HepG2 (cell line): ENCODE measurements around the gene BPIFB6. TPM values are rescaled to one million over a fixed set of nuclear protein-coding genes. Genes with fewer than 3 reads are reported as not detected.

ENCODE experiments used
- ATAC-seq: fragments of 200-7000 bp; cut with Tn5 transposase; 3 replicates; pipeline ENCODE4 v1.9.1; 2020; ENCODE audit warnings: mild to moderate bottlenecking, moderate library complexity
- BruUV-seq: library from RNA; stranded (reverse); fragments of 400-500 nt; replicated peaks from 2 replicates; lab custom pipeline; 2021; lab: Mats Ljungman, UMichigan
- CTCF ChIA-PET: fragments of 300-600 bp; formaldehyde crosslinking; extraction: SDS; loops from one replicate; lab custom pipeline; 2021; ENCODE audit warnings: low total read pairs, inconsistent platforms, low intra/inter-chr PET ratio; lab: Yijun Ruan, JAX
- POLR2A ChIA-PET: fragments of 350-600 bp; sonication (Branson Sonifier 250); formaldehyde crosslinking; loops from one replicate; lab custom pipeline; 2020; ENCODE audit warnings: antibody characterized with exemption, inconsistent platforms; lab: Yijun Ruan, JAX
- DNase-seq: peaks from one replicate; pipeline ENCODE4 v3.0.0-alpha.2; 2015; ENCODE audit warnings: low spot score
- FAIRE-seq: peaks from 3 replicates; lab custom pipeline; 2011; peaks lifted over from hg19 to GRCh38; lab: Jason Lieb, UNC
- H2AFZ ChIP-seq: one replicate; pipeline ENCODE4 v1.6.1; 2011; ENCODE audit warnings: low read length, inconsistent platforms
- H3K27ac ChIP-seq: fragments of 300-600 bp; 3 replicates; pipeline ENCODE4 v1.8.0; 2011; ENCODE audit warnings: mixed run types, mild to moderate bottlenecking, mixed read lengths, low read length, inconsistent platforms; ENCODE audit not compliant: insufficient read depth; ENCODE audit errors: extremely low read length
- H3K27me3 ChIP-seq, 2 experiments: fragments of 200-600 bp in 1 of 2; 2 replicates in 1 of 2; 3 replicates in 1 of 2; pipeline versions ENCODE4 v1.6.0 to v1.8.0; 2011; ENCODE audit warnings: low read length in 2 of 2, mild to moderate bottlenecking in 2 of 2, moderate library complexity in 2 of 2, inconsistent platforms in 1 of 2; ENCODE audit not compliant: insufficient read depth in 2 of 2, control insufficient read depth in 1 of 2
- H3K36me3 ChIP-seq, 2 experiments: fragments of 200-600 bp in 1 of 2; replicated peaks in 1 of 2; 2 replicates in 1 of 2; 3 replicates in 1 of 2; pipeline versions ENCODE4 v1.5.1 to v1.8.0; 2011; ENCODE audit warnings: low read length in 2 of 2, inconsistent platforms in 1 of 2; ENCODE audit not compliant: insufficient read depth in 2 of 2, control insufficient read depth in 1 of 2
- H3K4me1 ChIP-seq: 2 replicates; pipeline ENCODE4 v1.5.1; 2012; ENCODE audit warnings: low read length, inconsistent platforms; ENCODE audit not compliant: insufficient read depth
- H3K4me2 ChIP-seq: 2 replicates; pipeline ENCODE4 v1.6.0; 2011; ENCODE audit warnings: low read depth, low read length, inconsistent platforms
- H3K4me3 ChIP-seq, 3 experiments: fragments of 200-600 bp in 1 of 3; sonication (generic), shearing (Covaris generic) in 1 of 3; replicated peaks in 1 of 3; 2 replicates each; pipeline ENCODE4 v1.5.1; 2011 to 2016; ENCODE audit warnings: low read length in 3 of 3, inconsistent platforms in 2 of 3, low read depth in 2 of 3, mild to moderate bottlenecking in 2 of 3, control low read depth in 1 of 3, mixed read lengths in 1 of 3; ENCODE audit not compliant: insufficient read depth in 1 of 3
- H3K79me2 ChIP-seq: one replicate; pipeline ENCODE4 v1.6.1; 2011; ENCODE audit warnings: low read length, inconsistent platforms; ENCODE audit not compliant: insufficient read depth
- H3K9ac ChIP-seq: 2 replicates; pipeline ENCODE4 v1.6.0; 2011; ENCODE audit warnings: mild to moderate bottlenecking, low read depth, low read length, inconsistent platforms; ENCODE audit not compliant: insufficient read depth
- H3K9me3 ChIP-seq: 2 replicates; pipeline ENCODE4 v1.5.1; 2012; ENCODE audit warnings: mild to moderate bottlenecking, low read length
- H4K20me1 ChIP-seq: 2 replicates; pipeline ENCODE4 v1.6.0; 2011; ENCODE audit warnings: inconsistent platforms, mild to moderate bottlenecking, low read length, moderate library complexity; ENCODE audit not compliant: insufficient read depth
- DMAP1 ChIP-seq: IDR thresholded peaks from 2 replicates; pipeline ENCODE4 v1.6.1; 2016
- FOXK1 ChIP-seq: sonication (generic); formaldehyde crosslinking; IDR thresholded peaks from 2 replicates; pipeline ENCODE4 v1.4.0; 2020; ENCODE audit warnings: low read depth, missing genetic modification reagents, borderline replicate concordance
- HMGA1 ChIP-seq: sonication (generic); formaldehyde crosslinking; conservative IDR thresholded peaks from 2 replicates; pipeline ENCODE4 v1.4.0; 2020; ENCODE audit warnings: missing genetic modification reagents
- STAT5B ChIP-seq: sonication (generic); formaldehyde crosslinking; IDR thresholded peaks from 2 replicates; pipeline ENCODE4 v1.4.0; 2020; ENCODE audit warnings: missing genetic modification reagents
- TGIF2 ChIP-seq: IDR thresholded peaks from 2 replicates; pipeline ENCODE4 v1.6.1; 2016; ENCODE audit warnings: control low read depth, missing compliant biosample characterization
- TSC22D2 ChIP-seq: sonication (generic); formaldehyde crosslinking; IDR thresholded peaks from 2 replicates; pipeline ENCODE4 v1.5.1; 2020; ENCODE audit warnings: missing genetic modification reagents, mild to moderate bottlenecking, borderline replicate concordance
- ZNF121 ChIP-seq: sonication (generic); formaldehyde crosslinking; IDR thresholded peaks from 2 replicates; pipeline ENCODE4 v1.5.0; 2020; ENCODE audit warnings: mild to moderate bottlenecking, missing genetic modification reagents
- ZNF136 ChIP-seq: sonication (generic); formaldehyde crosslinking; IDR thresholded peaks from 2 replicates; pipeline ENCODE4 v1.8.1; 2022; ENCODE audit warnings: low read depth, mild to moderate bottlenecking, moderate library complexity, missing genetic modification reagents
- ZNF230 ChIP-seq: sonication (generic); formaldehyde crosslinking; IDR thresholded peaks from 2 replicates; pipeline ENCODE4 v1.4.0; 2020; ENCODE audit warnings: mild to moderate bottlenecking, missing genetic modification reagents
- ZNF232 ChIP-seq: sonication (generic); formaldehyde crosslinking; IDR thresholded peaks from 2 replicates; pipeline ENCODE4 v1.4.0; 2020; ENCODE audit warnings: missing genetic modification reagents, borderline replicate concordance
- ZNF253 ChIP-seq: sonication (generic); formaldehyde crosslinking; IDR thresholded peaks from 2 replicates; pipeline ENCODE4 v1.8.0; 2022; ENCODE audit warnings: mild to moderate bottlenecking, missing genetic modification reagents, borderline replicate concordance
- ZNF776 ChIP-seq: sonication (generic); formaldehyde crosslinking; IDR thresholded peaks from 2 replicates; pipeline ENCODE4 v1.4.0; 2020; ENCODE audit warnings: mild to moderate bottlenecking, missing genetic modification reagents
- WGBS: methylation state at CpG from one replicate; pipeline ENCODE4 v1.1.6; 2017; ENCODE audit warnings: low lambda C conversion rate; 5-methylcytosine and 5-hydroxymethylcytosine counted together
- in situ Hi-C: cut with HindIII; loops from 2 replicates; pipeline ENCODE4 v1.10.0; 2017; ENCODE audit warnings: low pct_unique_long_range_greater_than_20kb; ENCODE audit not compliant: extremely low pct_ligation_motif_present
- intact Hi-C: fragments of 100-400 bp; cut with micrococcal nuclease; formaldehyde crosslinking; loops from one replicate; pipeline ENCODE4 v1.10.0; 2022; ENCODE audit not compliant: unreplicated experiment
- polyA plus RNA-seq, 8 experiments: library from polyadenylated mRNA; depleted of rRNA in 3 of 8; stranded (reverse) in 7 of 8; unstranded in 1 of 8; fragments of >200 nt; fragmentation: Illumina TruSeq in 4 of 8; extraction: Trizol in 4 of 8; gene quantifications; 2 replicates each; pipeline versions ENCODE4 v1.2.1 to v1.2.3, GENCODE V29; 2011 to 2016; ENCODE audit warnings: low read depth in 4 of 8, missing spikeins in 1 of 8, mixed read lengths in 1 of 8; ENCODE audit not compliant: insufficient read depth in 1 of 8
- total RNA-seq, 5 experiments: library from RNA; depleted of rRNA; stranded (reverse); fragments of >200 nt; fragmentation: Illumina TruSeq; extraction: Trizol; gene quantifications; 2 replicates each; pipeline ENCODE4 v1.2.3, GENCODE V29; 2016; ENCODE audit warnings: low read depth in 1 of 5
- TF ChIP-seq, protein P1 (sequence below): conservative IDR thresholded peaks from 2 replicates; pipeline ENCODE4 v1.6.1; 2018; ENCODE audit warnings: missing genetic modification reagents
- TF ChIP-seq, protein P2 (sequence below): sonication (generic); formaldehyde crosslinking; conservative IDR thresholded peaks from 2 replicates; pipeline ENCODE4 v1.5.0; 2020; ENCODE audit warnings: missing genetic modification reagents
- TF ChIP-seq, protein P3 (sequence below): sonication (generic); formaldehyde crosslinking; IDR thresholded peaks from 2 replicates; pipeline ENCODE4 v1.4.0; 2020; ENCODE audit warnings: missing genetic modification reagents, mild to moderate bottlenecking, borderline replicate concordance
- TF ChIP-seq, protein P4 (sequence below): sonication (generic); formaldehyde crosslinking; IDR thresholded peaks from 2 replicates; pipeline ENCODE4 v1.5.0; 2020; ENCODE audit warnings: mild to moderate bottlenecking, missing genetic modification reagents, moderate library complexity

BPIFB6 gene
- total and polyA plus RNA-seq, 2 of the 13 experiments (the other 11 are each of a cell fraction or from before 2014, with no cell fraction given): 0.13 to 1.7 TPM

DNA sequence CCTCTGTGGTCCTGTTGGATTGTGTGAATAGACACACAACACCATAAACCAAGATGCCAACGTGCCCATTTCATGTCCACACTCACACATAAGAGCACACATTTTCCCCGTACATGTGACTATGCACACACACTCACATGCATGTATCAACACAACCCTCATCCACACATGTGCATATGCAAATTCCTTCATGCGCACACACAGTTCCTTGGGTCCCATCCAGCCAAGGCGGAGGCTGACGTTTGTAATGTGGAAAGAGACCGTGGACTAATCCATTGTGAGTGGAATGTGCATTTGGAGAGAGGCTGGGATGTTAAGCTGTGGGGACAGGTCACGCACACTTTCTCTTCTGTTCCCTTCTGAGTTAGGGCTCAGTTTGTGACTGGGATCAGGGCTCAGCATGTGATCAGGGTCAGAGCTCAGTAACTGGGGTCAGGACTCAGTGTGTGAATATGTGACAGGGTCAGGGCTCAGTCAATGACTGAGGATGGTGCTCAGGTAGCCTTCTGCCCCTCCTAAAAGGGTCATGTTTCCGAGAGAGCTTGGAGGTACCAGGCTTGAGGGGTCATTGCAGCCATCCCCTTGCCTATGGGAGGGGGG is 24.6 kb upstream of the BPIFB6 start:
- Histone ChIP-seq H3K9me3 (no peaks in the 10 kb centered on the region), H3K9ac (peak overlapping the region; percentile 87), H4K20me1 (no peaks in the 10 kb centered on the region), H2AFZ (no peak overlapping the region), H3K4me3 (peak overlapping the region; percentile 50 to 79 (median 68); a peak in 5 of 6 replicates), H3K79me2 (peaks cover 37% of the 10 kb centered on the region), H3K27ac (peak overlapping the region; percentile 90), H3K27me3 (no peaks in the 10 kb centered on the region; a peak in 1 of 5 replicates), H3K4me1 (peaks cover 89% of the 10 kb centered on the region), H3K36me3 (peaks cover 11 to 19% of the 10 kb centered on the region in 2 experiments), H3K4me2 (peak overlapping the region; percentile 91)
- ChIA-PET POLR2A (interaction anchor here (0.9 to 2.8 kb wide), 4 partner anchors 10 to 36 kb away, joined by 3 to 16 read pairs (median 8); no protein-coding TSS in a partner anchor), CTCF (interaction anchor here (1.3 to 2.3 kb wide), 3 partner anchors 27 to 217 kb away, joined by 3 to 11 read pairs (median 6); no protein-coding TSS in a partner anchor)
- peak; percentile 57 for DNase-seq
- intact Hi-C loops (loop anchor here (1.0 to 10.0 kb wide), 4 partner anchors 19 to 212 kb away; no protein-coding TSS in a partner anchor), in situ Hi-C loops (no loop called here)
- no TSS peak for BruUV-seq
- ATAC-seq: peak; percentile 21
- 51% methylated on average over 8 of the region's 8 CpGs for WGBS
- peak; percentile 23 for FAIRE-seq
- TF ChIP-seq HMGA1 (CRISPR knock-in tag) (no peak), TSC22D2 (CRISPR knock-in tag) (no peak), TGIF2 (no peak), FOXK1 (CRISPR knock-in tag) (no peak), ZNF232 (no peak; the same call in 1 of the 2 replicates), ZNF230 (CRISPR knock-in tag) (no peak), ZNF136 (no peak), ZNF776 (no peak; the same call in 1 of the 2 replicates), ZNF121 (CRISPR knock-in tag) (no peak; the same call in 1 of the 2 replicates), DMAP1 (no peak), STAT5B (no peak), ZNF253 (CRISPR knock-in tag) (no peak; the same call in 1 of the 2 replicates)
- TF ChIP-seq, protein P1, sequence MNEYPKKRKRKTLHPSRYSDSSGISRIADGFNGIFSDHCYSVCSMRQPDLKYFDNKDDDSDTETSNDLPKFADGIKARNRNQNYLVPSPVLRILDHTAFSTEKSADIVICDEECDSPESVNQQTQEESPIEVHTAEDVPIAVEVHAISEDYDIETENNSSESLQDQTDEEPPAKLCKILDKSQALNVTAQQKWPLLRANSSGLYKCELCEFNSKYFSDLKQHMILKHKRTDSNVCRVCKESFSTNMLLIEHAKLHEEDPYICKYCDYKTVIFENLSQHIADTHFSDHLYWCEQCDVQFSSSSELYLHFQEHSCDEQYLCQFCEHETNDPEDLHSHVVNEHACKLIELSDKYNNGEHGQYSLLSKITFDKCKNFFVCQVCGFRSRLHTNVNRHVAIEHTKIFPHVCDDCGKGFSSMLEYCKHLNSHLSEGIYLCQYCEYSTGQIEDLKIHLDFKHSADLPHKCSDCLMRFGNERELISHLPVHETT (CRISPR knock-in tag): no peak
- TF ChIP-seq, protein P2, sequence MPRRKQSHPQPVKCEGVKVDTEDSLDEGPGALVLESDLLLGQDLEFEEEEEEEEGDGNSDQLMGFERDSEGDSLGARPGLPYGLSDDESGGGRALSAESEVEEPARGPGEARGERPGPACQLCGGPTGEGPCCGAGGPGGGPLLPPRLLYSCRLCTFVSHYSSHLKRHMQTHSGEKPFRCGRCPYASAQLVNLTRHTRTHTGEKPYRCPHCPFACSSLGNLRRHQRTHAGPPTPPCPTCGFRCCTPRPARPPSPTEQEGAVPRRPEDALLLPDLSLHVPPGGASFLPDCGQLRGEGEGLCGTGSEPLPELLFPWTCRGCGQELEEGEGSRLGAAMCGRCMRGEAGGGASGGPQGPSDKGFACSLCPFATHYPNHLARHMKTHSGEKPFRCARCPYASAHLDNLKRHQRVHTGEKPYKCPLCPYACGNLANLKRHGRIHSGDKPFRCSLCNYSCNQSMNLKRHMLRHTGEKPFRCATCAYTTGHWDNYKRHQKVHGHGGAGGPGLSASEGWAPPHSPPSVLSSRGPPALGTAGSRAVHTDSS (CRISPR knock-in tag): no peak
- TF ChIP-seq, protein P3, sequence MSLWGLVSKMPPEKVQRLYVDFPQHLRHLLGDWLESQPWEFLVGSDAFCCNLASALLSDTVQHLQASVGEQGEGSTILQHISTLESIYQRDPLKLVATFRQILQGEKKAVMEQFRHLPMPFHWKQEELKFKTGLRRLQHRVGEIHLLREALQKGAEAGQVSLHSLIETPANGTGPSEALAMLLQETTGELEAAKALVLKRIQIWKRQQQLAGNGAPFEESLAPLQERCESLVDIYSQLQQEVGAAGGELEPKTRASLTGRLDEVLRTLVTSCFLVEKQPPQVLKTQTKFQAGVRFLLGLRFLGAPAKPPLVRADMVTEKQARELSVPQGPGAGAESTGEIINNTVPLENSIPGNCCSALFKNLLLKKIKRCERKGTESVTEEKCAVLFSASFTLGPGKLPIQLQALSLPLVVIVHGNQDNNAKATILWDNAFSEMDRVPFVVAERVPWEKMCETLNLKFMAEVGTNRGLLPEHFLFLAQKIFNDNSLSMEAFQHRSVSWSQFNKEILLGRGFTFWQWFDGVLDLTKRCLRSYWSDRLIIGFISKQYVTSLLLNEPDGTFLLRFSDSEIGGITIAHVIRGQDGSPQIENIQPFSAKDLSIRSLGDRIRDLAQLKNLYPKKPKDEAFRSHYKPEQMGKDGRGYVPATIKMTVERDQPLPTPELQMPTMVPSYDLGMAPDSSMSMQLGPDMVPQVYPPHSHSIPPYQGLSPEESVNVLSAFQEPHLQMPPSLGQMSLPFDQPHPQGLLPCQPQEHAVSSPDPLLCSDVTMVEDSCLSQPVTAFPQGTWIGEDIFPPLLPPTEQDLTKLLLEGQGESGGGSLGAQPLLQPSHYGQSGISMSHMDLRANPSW (CRISPR knock-in tag): no peak
- TF ChIP-seq, protein P4, sequence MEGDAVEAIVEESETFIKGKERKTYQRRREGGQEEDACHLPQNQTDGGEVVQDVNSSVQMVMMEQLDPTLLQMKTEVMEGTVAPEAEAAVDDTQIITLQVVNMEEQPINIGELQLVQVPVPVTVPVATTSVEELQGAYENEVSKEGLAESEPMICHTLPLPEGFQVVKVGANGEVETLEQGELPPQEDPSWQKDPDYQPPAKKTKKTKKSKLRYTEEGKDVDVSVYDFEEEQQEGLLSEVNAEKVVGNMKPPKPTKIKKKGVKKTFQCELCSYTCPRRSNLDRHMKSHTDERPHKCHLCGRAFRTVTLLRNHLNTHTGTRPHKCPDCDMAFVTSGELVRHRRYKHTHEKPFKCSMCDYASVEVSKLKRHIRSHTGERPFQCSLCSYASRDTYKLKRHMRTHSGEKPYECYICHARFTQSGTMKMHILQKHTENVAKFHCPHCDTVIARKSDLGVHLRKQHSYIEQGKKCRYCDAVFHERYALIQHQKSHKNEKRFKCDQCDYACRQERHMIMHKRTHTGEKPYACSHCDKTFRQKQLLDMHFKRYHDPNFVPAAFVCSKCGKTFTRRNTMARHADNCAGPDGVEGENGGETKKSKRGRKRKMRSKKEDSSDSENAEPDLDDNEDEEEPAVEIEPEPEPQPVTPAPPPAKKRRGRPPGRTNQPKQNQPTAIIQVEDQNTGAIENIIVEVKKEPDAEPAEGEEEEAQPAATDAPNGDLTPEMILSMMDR (CRISPR knock-in tag): no peak
